CD4-positive, alpha-beta T cell treated with Interleukin-12 subunit alpha and Interleukin-12 subunit beta, for 1 hour (primary cell): ENCODE measurements around the gene OSBPL8.
"Not testable (repeated sequence)": the region's sequence is repeated elsewhere in the genome, so short reads cannot be mapped to it uniquely, and the experiment has no call there.

Experiments
- DNase-seq: peaks from one replicate; pipeline ENCODE4 v3.0.0-alpha.2; 2020

Gene OSBPL8

DNA sequence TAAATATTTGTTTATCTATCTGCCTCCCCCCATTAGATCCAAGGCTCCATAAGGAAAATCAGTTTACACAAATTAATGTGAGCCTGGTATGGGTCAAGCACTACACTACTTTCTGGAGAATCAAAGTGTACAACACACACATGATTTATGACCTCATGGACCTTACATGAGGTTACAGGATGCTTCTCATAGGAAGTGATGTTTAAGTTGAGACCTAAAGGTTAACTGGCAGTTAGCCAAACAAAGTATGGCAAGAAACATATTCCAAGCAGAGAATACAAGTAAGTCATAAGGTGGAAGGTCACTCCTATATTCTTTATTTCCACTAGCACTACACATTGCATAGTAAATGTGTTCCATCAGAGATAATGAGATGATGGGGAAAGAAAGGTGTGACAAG is 39.2 kb downstream of the OSBPL8 start:
- no peak for DNase-seq

GRCh38 chr12:76519538-76519937 is 40.0 kb downstream of the OSBPL8 start:
- peak; percentile 16 for DNase-seq

- no peak for DNase-seq
Observed at GRCh38 chr12:76518699-76519098, 40.9 kb downstream of the OSBPL8 start.

GRCh38 chr12:76515271-76515670 is 44.3 kb downstream of the OSBPL8 start:
- DNase-seq, result no peak

- DNase-seq, result not testable (repeated sequence)
Observed at GRCh38 chr12:76511116-76511716, 48.4 kb downstream of the OSBPL8 start.

- no peak for DNase-seq
Observed at GRCh38 chr12:76508128-76508980, 51.2 kb downstream of the OSBPL8 start.

DNA sequence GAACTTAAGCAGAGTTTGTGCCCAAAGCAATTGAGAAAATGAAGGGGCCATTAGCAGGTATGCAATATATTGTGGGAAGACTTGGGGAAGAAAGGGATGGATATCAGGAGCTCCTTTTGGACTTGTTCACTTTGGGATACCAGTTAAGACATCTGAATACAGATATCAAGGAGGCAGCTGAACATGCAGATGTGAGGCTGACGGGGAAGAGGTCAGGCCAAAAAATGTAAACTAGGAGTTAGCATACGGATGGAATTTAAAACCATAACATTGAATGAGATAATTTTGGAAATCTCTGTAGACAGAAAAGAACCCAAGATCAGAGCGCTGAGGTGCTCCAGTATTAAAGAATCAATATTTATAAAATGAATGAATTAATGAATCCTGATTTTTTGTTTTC is 53.4 kb downstream of the OSBPL8 start:
- no peak for DNase-seq

- no peak for DNase-seq
Observed at GRCh38 chr12:76505050-76505449, 54.5 kb downstream of the OSBPL8 start.

GRCh38 chr12:76504606-76505005 is 55.0 kb downstream of the OSBPL8 start:
- no peak for DNase-seq

DNA sequence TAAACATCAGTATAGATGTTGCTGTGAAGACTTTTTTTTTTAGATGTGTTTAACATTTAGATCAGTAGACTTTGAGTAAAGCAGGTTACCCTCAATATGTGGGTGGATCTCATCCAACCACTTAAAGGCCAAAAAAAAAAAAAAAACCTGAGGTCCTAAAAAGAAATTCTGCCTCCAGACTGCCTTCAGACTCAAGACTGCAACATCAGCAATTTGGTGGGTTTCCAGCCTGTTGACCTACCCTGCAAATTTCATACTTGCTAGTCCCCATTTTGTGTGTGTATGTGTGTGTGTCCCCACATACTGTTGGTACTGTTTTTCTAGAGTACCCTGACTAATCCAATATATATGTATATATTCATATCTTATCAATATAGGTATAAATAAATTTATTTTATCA is 55.6 kb downstream of the OSBPL8 start:
- DNase-seq, result no peak

- DNase-seq, result no peak
Observed at GRCh38 chr12:76501390-76501789, 58.2 kb downstream of the OSBPL8 start.

DNA sequence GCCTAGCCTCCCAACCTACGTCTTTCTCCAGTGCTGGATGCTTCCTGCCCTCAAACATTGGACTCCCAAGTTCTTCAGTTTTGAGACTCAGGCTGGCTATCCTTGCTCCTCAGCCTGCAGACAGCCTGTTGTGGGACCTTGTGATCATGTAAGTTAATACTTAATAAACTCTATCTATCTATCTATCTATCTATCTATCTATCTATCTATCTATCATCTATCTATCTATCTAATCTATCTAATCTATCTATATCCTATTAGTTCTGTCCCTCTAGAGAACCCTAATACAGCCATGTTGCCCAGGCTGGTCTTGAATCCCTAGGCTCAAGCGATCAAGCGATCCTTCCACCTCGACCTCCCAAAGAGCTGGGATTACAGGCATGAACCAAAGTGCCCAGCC is 60.4 kb downstream of the OSBPL8 start:
- not testable (repeated sequence) for DNase-seq

DNA sequence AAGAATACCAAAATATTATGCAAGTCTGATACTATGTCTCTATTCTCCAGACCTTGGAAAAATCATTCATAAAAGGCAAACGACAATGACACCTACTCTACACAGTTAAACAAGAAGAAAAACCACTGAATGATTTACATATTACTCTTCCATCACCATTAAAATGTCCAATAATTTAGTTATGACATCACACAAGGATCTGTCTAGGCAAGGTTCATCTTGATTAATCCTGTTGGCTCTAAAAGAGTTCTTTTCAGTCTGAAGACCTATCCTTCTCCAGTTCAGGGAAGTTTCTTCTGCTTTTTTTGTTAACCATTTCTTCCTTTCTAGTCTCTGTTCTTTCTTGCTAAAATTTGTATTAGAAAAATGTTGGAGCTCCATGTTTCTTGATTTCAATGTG is 64.0 kb downstream of the OSBPL8 start:
- DNase-seq, result no peak

DNA sequence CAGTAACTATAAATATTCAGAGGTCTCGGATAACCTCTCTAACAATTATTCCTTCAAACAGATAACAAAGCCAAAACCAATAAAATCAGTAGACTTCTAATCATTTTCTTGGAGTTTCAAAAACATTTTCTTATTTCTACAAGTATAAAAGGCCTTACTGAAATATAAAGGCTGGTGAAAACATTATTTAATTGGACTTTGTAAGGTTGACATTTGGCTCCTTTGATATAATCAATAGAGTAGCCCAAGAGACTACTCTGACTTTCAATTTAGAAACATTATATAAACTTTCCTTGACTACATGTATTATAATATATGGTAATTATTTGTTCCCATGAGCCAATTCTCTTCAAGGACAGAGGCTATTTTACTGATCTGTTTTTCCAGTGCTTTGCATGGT is 68.3 kb downstream of the OSBPL8 start:
- no peak for DNase-seq

GRCh38 chr12:76490763-76491162 is 68.8 kb downstream of the OSBPL8 start:
- DNase-seq, result no peak

GRCh38 chr12:76489737-76490136 is 69.8 kb downstream of the OSBPL8 start:
- no peak for DNase-seq

- no peak for DNase-seq
Observed at GRCh38 chr12:76486011-76486410, 73.6 kb downstream of the OSBPL8 start.

- DNase-seq, result no peak
Observed at GRCh38 chr12:76480796-76481195, 78.8 kb downstream of the OSBPL8 start.

- DNase-seq, result no peak
Observed at GRCh38 chr12:76478045-76478444, 81.5 kb downstream of the OSBPL8 start.

DNA sequence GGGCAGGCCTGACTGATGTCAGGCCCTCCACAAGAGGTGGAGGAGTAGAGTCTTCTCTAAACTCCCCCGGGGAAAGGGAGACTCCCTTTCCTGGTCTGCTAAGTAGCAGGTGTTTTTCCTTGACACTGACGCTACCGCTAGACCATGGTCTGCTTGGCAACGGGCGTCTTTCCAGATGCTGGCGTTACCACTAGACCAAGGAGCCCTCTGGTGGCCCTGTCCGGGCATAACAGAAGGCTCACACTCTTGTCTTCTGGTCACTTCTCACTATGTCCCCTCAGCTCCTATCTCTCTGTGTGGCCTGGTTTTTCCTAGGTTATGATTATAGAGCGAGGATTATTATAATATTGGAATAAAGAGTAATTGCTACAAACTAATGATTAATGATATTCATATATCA is 86.7 kb downstream of the OSBPL8 start:
- DNase-seq, result not testable (repeated sequence)

GRCh38 chr12:76471579-76471978 is 88.0 kb downstream of the OSBPL8 start:
- no peak for DNase-seq

- peak; percentile 13 for DNase-seq
Observed at GRCh38 chr12:76470028-76470939, 89.3 kb downstream of the OSBPL8 start.

- DNase-seq, result no peak
Observed at GRCh38 chr12:76464631-76465166, 94.9 kb downstream of the OSBPL8 start.
